NK-92 (cell line): ENCODE measurements around the gene TNNI2.

Source experiments
- DNase-seq: peaks from one replicate; lab custom pipeline; 2025; ENCODE audit not compliant: unreplicated experiment; lab: John Stamatoyannopoulos, UW

TNNI2 gene

DNA sequence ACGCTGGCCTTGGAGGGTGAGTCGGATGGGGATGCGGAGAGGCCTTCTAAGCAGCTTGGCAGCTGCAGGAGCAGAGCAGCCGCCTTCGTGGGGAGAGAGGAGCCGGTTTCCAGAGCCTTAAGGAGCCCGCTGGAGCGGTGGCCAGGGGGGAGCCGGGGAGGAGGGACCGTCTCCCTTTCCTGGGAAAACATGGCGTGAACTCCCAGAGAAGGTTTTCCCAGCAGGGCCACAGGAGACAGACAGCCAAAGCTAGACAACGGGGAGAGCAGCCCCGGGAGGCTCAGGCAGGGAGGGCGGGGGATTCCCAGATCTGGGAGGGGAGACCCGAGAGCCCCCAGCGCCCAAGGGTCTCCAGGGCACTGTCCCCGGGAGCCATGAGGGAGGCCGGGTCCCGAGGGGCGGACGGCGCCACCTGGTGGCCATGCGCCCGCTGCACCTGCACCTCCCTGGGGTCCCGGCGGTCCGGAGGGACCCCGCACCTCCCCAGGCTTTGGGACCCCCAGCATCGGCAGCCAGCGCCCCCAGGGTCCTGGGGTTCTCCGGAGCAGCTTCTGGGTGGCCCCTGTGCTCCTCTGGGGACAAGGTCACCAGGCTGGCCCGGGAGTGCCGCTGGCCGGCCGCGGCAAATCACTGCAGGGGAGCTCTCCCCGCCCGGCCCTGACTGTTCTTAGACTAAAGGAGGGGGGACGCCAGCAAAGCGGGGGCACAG lies 6.4 kb upstream of the TNNI2 start:
- DNase-seq, result no peak

DNA sequence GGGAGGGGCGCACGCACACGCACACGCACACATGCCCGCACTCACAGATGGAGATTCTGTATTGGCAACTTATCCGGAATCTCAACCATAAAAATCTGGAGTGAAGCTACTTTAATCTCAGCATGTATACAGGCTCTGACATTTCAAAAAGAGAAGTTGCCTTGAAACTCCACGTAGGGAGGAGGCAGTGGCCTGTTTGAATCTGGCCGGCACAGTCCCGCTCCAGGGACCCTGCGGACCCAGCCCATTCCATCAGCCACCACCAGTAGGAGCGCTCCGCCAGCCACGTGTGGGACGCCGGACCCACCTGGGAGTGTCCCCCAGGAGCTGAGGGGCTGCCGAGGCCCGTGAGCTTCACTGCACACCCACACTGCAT lies 5.9 kb upstream of the TNNI2 start:
- no peak for DNase-seq

DNA sequence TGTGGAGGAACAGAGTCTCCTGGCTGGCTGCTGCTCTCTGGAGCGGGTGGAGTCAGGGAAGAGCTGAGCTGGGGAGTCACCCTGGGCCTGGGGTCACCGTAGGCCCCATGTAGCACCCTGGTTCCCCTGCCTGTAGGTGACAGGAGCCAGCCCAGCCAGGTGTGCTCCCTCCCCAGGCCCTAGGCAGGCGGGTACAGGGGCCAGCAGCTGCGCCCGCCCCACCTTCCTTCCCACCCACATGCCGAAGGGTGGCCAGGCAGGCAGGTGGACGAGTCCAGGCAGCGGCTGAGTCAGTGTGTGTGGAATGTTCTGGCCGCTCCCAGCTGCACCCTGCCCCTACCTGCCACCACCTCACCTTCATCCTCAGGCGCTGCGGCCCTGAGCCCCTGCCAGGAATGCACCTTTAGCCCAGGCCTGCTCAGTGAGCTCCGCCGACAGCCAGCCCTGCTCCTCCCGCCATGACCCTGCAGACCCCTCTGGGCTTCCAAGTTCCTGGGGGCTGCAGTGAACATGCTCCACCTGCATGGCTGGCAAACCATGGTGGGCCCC lies 4.6 kb upstream of the TNNI2 start:
- DNase-seq, result no peak

DNA sequence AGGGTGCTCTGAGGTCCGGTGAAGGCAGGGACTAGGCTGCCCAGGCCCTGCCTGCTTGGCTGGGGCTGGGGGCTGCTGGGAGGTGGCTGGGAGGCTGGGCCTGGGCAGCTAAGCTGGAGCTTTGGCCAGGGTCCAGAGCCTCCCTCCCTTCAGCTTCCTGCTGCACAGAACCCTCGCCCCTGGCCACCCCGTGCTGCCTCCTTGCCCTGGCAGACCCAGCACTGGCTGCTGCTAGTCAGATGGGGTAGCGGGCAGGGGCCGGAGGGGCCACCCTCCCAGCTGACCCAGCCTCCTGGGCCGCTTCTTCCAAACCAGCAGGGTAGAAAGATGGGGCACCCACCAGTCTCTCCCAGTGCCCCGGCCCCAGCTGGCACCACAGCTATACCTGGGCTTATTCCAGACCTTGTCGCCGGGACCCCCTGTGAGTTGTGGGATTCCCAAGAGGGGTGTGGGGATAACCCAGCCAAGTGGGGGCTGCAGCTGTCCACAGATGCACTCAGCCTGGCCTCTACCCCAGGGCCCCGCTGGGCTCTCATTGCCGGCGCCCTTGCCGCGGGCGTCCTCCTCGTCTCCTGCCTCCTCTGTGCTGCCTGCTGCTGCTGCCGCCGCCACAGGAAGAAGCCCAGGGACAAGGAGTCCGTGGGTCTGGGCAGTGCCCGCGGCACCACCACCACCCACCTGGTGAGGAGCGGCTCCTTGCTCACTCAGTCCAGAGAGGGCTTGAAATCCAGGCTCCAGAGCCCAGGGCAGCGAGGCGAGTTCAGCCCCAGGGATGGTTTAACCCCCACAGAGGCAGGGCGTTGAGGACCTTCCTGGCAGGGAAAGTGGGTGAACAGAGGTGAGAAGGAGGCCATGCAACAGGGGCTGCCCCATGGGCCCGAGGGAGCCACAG lies 3.8 kb upstream of the TNNI2 start, which contains the start of gene SYT8:
Gene SYT8 (plus strand): TSS at position 212 of the 892 bp plus-strand sequence. CDS start 116 bp downstream, at position 328.
- DNase-seq, result no peak

DNA sequence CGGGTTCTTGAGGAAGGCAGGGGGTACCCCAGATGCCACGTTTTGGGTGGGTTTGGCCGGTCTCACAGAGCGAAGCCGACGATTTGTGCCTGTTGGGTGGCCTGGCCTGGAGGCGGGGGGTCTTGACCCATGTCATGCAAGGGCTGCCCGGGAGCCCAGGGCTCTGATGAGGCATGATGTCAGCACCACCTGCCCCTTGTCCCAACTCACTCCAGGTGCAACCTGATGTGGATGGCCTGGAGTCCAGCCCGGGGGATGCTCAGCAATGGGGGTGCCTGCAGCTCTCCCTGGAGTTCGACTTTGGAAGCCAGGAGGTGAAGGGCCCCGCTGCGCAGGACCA lies 3.1 kb upstream of the TNNI2 start:
- no peak for DNase-seq

DNA sequence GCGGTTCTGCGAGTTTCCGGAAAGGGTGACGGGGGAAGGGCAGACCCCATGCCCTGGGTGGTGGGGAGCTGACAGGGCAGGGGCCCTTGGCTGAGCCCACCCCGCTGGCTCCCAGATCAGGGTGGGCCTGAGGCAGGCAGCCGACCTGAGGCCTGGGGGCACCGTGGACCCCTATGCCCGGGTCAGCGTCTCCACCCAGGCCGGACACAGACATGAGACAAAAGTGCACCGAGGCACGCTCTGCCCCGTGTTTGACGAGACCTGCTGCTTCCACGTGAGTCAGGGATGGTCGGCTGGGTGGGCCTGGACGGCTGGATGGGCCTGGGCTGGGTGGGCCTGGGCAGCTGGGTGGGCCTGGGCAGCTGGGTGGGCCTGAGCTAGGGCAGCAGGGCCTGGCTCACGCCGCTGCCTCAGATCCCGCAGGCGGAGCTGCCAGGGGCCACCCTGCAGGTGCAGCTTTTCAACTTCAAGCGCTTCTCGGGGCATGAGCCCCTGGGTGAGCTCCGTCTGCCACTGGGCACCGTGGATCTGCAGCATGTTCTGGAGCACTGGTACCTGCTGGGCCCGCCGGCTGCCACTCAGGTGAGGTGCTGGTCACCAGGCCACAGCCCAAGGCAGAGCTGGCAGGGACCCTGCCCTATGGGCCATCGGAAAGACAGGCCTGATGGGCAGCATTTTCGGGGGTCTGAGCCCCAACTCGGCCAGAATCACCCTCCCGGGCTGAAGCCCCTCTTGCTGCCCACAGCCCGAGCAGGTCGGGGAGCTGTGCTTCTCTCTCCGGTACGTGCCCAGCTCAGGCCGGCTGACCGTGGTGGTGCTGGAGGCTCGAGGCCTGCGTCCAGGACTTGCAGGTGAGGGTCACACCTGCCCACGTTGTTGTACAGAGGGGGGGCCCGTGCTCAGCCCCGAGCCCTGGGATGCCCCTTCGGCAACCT lies 2.5 kb upstream of the TNNI2 start:
- no peak for DNase-seq

DNA sequence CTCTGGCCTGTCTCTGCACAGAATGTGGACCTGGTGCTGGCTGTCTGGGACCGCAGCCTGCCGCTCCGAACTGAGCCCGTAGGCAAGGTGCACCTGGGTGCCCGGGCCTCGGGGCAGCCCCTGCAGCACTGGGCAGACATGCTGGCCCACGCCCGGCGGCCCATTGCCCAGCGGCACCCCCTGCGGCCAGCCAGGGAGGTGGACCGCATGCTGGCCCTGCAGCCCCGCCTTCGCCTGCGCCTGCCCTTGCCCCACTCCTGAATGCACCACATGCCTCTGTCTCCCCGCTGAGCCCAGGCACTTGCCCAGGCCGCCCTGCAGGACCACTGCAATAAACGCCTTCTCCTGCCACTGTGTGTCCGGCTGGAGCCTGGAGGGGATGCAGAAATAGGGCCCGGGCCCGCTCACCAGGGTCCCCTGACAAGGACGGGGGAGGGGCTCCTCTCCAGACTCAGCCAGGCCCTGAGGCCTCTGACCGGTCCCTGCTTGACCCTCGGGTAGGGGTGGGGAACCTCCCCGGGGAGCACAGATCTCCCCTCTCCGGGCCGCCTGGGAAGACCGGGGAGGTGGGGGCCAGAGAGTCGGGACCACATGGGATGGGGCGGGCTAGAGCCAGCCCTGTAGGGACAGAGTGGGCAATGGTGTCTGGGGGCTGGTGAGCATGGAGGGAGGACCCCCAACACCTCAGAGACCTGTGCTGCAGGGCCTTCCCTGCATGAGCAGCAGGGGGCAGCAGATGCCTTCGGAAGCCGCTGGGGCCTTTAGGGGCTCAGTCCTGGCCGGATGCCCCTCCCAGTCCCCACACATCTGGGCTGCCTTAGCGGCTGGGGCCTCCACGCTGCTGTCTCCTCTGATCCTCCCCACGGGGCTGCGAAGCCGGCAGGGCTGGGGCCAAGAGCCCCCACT lies 1.4 kb upstream of the TNNI2 start:
- peak; percentile 56 for DNase-seq

DNA sequence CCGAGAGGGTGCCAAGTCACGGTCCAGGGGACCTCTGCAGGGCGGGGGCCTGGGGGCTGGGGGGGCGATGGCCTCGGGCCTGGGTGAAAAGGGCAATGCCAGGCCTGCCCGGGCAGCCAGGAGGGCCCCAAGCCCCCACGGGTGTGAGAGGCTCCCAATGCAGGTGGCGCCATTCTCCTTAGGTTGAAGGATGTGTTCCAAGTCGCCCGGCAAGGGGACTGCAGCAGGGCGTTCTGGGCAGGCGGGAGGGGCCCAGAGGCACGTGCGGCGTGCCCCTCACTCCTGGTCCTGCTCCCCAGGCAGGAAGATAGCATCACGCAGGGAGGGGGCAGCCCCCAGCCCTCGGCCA lies 730 bp upstream of the TNNI2 start:
- no peak for DNase-seq

DNA sequence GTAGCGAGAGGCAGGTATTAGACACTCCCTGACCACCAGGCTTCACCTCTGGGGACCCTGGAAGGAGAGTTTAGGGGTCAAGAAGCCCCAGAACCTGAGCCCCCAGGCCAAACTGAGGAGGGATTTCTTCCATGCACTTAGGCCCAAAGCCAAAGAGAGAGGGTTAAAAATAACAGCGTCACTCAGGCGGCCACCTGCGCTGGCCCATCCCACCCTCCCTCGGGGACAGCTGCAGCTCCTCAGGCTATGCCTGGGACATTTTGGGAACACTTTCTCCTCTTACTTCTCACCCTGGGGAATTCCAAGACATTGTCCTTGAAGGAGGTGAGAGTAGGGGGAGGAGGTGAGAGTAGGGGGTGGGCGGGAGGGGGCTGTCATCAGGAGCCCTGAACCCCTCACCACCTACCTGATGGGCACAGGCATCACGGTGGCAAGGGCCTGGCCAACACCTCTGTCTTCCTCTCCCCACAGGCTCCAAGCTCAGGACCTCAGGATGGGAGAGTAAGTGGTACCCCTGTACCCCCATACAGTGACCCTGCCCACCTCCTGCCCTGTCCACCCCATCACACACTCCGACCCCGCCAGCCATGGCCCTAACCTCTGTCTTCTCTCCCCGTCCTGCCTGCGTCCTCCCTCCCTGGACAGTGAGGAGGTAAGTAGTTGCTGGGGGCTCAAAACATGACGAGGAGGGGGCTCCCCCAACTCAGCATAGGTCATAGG lies 583 bp downstream of the TNNI2 start:
- no peak for DNase-seq

DNA sequence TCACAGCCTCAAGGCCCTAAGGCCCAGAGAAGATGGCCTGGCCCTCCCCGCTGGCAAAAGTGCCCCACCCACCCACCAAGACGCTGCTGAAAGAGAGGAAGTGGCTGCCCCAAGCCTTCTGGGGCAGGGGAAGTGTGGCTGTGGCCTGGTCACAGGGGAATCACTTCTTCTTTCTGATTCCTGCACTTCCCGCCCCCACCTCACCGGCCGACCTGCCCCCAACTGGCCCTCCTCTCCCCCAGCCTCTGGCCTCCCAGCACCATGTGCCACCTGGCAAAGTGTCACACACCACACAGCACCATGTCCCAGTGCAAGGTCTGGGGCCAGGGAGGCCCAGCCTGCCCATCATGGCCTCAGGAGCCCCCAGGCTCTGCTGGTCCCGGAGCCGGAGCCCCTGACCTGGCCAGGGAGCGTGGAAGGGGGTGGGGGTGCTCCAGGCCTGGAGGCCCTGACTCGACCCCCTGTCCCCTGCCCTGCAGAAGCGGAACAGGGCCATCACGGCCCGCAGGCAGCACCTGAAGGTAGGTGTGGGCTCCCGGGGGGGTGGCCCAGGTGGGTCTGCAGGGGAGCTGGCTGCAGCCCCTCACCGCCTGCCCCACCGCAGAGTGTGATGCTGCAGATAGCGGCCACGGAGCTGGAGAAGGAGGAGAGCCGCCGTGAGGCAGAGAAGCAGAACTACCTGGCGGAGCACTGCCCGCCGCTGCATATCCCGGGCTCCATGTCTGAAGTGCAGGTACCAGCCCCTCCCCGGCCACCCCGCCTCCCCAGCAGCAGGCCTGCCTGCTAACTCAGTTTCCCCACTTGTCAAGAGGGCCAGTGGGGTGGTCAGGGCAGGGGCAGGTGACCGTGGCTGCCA lies 1.4 kb downstream of the TNNI2 start:
- DNase-seq, result no peak

DNA sequence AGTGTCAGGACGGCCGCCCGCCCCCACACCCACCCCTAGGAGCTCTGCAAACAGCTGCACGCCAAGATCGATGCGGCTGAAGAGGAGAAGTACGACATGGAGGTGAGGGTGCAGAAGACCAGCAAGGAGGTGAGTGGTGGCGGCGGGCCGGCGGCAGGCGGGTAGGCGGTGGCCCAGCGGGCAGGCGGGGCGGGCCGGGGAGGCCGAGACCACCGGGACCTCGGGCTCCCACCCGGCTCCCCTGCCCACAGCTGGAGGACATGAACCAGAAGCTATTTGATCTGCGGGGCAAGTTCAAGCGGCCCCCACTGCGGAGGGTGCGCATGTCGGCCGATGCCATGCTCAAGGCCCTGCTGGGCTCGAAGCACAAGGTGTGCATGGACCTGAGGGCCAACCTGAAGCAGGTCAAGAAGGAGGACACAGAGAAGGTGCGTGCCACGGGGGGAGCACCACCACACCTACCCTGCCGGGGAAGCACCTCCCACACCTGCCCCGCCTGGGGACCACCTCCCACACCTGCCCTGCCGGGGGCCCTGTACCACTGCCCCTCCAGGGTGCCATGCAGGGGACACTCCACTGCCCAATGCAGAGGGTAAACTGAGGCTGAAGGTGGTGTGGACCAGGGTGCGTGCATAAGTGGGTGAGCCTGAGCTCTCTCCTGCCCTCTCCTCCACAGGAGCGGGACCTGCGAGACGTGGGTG lies 2.1 kb downstream of the TNNI2 start:
- no peak for DNase-seq

DNA sequence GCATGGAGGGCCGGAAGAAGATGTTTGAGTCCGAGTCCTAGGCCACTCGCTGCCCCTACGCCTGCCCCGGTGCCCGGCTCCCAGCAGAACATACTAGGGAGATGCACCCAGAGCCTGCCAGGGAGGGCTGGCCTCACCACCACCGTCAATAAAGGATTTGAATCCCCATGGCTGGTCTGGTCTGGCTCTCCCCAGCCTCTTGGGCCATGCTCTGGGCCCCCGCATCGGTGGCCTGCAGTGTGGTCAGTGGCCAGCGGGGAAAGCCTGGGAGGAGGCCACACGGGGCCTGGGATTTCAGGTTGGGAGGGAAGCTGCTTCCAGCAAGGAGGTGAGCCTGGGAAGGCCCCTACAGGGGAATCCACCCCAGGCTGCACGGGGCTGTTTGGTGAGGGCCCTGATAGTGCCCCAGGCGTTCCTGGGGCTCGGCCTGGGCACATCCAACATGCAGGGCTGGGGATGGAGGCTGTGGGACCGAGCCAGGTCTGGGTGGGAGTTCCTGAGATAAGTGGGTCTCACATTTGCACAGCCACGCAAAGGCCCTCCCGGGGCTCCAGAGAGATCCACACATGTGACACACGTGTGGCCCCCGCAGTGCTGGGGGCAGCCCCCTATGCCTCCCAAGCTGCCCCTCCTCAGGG lies 2.8 kb downstream of the TNNI2 start:
- no peak for DNase-seq

DNA sequence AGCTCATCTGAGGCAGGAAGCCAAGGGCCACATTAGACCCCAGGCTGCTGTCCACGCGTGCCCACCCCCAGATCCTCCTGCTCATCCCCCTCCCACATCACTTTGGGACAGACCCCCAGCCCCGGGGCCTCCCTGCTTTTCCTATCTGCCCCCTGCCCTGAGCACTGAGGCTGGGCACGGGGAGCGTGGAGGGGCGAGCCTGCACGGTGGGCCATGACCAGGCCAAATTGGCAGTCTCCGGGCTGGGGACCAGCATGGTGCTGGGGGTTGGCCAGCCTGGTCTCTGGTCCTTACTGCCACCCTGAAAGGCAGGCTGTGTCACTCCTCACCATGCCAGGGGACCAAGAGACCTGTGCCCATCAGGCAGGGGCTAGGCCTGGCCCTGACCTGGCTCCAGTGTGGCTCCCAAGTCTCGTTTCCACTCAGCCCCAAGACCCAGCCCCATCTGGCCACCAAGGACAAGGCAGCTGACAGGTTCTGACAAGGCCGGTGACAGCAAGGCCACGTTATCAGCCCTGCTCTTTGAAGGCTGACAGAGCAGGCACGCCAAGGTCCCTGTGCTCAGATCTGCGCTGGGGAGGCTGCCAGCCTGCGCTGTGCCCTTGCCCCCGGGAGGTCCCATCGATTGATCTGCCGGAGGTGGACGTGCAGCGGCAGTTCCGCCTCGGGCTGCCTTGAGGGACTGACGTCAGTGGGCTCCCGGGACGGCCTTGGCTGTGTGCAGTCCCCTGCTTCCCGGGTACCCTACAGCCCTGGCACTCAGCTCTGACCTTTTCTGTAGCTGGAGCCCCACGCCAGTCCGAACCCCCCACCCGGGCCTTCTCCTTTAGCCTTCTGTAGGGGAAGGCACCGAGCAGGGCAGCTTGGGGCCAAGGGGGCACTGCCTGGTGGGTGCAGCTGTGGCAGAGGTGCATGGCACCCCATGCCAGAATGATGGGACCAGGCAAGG lies 3.6 kb downstream of the TNNI2 start:
- no peak for DNase-seq

DNA sequence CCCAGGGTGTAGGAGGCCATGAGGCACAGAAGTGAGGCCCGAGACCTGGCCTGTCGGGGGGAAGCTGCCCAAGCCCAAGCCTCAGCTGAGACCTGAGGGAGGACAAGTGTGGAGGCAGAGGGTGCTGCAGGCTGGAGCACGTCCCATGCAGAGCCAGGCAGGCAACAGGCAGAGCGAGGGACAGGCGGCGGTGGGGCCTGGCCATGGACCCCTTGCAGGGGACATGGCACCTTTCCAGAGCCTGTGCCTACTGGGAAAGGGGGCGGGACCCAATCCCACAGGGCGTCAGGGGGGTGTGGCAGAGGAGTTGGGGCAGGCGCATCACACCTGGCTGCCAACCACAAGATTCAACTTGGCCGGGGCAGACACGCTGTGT lies 4.3 kb downstream of the TNNI2 start:
- no peak for DNase-seq

DNA sequence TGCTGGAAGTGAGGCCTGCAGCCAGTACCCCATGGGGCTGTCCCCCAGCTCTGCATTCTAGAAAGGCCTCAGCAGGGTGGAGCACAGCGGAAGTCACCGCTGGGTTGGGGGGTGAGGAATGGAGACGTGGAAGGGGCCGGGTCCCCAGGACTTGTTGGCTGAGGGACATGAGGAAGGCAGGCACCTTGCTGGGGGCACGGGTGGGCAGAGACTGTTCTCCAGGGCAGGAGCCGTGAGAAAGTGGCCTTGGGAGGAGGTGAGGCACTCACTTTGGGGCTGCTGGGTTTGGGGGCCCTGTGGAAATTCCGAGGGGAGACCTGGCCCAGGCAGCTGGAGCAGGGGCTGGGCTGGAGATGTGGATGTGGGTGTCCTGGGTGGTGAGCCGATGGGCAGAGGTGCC lies 5.0 kb downstream of the TNNI2 start:
- no peak for DNase-seq
